Kidney epithelial cell (primary cell): ENCODE data around the gene FAM200A. TPM values are rescaled to one million over a fixed set of nuclear protein-coding genes. Genes with fewer than 3 reads are reported as not detected.
"Not testable (repeated sequence)": the region's sequence is repeated elsewhere in the genome, so short reads cannot be mapped to it uniquely, and the experiment has no call there.

Source experiments
- DNase-seq: peaks from one replicate; pipeline ENCODE4 v3.0.0-alpha.2; 2010; ENCODE audit warnings: low read depth
- H3K27me3 ChIP-seq: 2 replicates; pipeline ENCODE4 v1.6.0; 2011; ENCODE audit warnings: low read length; ENCODE audit not compliant: control insufficient read depth, insufficient read depth
- H3K36me3 ChIP-seq: 2 replicates; pipeline ENCODE4 v1.5.1; 2011; ENCODE audit warnings: low read length; ENCODE audit not compliant: control insufficient read depth, insufficient read depth
- H3K4me3 ChIP-seq: 2 replicates; pipeline ENCODE4 v1.5.1; 2011; ENCODE audit warnings: low read depth, mild to moderate bottlenecking, control low read depth, low read length
- total RNA-seq: library from RNA; depleted of rRNA; stranded (reverse); fragments of >200 nt; gene quantifications from 2 replicates; pipeline ENCODE4 v1.2.3, GENCODE V29; 2015
- TF ChIP-seq, protein P1 (sequence below): IDR thresholded peaks from 2 replicates; pipeline ENCODE4 v1.5.1; 2011; ENCODE audit warnings: mild to moderate bottlenecking, moderate library complexity, low read length, control low read depth, inconsistent platforms; ENCODE audit not compliant: insufficient read depth, poor library complexity, severe bottlenecking

The FAM200A gene
- total RNA-seq, 1 donor from 2014 or later: 8.2 TPM

DNA sequence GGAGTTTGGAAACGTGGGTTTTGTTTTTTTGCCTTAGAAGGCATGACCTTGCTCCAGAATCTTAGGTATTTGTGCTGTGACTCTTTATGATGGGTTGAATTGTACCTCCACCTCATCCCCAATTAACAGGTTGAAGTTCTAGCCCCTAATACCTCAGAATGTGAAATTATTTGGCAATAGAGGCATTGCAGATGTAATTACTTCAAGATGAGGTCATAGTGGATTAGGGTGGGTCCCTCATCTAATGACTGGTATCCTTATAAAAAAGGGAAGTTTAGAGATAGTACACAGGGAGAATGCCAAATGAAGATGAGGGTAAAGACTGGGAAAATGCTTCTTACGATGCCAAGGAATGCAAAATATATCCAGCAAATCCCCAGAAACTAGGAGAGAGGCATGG, 3.0 kb upstream of the FAM200A start:
- DNase-seq: no peak
- H3K36me3 ChIP-seq: no peaks in the 10 kb centered on the region
- no peaks in the 10 kb centered on the region for H3K27me3 ChIP-seq
- TF ChIP-seq, protein P1, sequence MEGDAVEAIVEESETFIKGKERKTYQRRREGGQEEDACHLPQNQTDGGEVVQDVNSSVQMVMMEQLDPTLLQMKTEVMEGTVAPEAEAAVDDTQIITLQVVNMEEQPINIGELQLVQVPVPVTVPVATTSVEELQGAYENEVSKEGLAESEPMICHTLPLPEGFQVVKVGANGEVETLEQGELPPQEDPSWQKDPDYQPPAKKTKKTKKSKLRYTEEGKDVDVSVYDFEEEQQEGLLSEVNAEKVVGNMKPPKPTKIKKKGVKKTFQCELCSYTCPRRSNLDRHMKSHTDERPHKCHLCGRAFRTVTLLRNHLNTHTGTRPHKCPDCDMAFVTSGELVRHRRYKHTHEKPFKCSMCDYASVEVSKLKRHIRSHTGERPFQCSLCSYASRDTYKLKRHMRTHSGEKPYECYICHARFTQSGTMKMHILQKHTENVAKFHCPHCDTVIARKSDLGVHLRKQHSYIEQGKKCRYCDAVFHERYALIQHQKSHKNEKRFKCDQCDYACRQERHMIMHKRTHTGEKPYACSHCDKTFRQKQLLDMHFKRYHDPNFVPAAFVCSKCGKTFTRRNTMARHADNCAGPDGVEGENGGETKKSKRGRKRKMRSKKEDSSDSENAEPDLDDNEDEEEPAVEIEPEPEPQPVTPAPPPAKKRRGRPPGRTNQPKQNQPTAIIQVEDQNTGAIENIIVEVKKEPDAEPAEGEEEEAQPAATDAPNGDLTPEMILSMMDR: no peak
- H3K4me3 ChIP-seq: no peak overlapping the region

DNA sequence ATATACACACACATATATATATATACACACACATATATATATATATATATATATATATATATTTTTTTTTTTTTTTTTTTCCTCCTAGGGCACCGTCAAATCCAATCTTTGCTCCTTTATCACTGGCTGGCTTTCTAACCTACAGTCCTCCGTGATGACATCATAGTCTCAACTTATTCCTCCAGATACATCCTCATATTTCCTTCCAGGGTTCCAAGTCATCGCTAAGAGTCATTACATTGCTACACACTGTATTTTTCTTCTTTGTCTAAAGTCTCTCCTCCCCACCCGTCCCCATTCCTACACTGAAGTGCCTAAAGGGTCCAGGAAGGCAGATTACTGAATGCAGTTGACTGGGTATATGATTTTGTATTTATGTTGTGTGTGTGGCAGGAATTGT, 1.1 kb upstream of the FAM200A start:
- TF ChIP-seq, protein P1: no peak
- DNase-seq: no peak
- Histone ChIP-seq H3K27me3 (no peaks in the 10 kb centered on the region), H3K4me3 (no peak overlapping the region), H3K36me3 (peaks cover 2% of the 10 kb centered on the region)

DNA sequence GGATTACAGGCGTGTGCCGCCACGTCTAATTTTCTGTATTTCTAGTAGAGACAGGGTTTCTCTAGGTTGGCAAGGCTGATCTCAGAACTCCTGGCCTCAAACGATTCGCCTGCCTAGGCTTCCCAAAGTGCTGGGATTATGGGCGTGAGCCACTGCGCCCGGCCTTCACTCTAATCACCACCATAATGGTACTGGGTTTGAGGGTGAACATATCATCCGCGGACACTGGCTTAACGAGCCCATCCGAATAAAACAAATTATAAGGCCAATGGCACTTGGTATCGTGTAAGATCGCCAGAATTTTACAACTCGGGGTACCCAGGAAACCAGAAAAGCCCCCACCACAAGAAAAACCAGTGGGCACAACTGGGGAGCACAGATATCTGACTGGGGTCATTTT, 580 bp downstream of the FAM200A start:
- no peak for DNase-seq
- Histone ChIP-seq H3K27me3 (no peaks in the 10 kb centered on the region), H3K36me3 (peaks cover 2% of the 10 kb centered on the region), H3K4me3 (peak overlapping the region; percentile 75)
- TF ChIP-seq, protein P1: no peak

DNA sequence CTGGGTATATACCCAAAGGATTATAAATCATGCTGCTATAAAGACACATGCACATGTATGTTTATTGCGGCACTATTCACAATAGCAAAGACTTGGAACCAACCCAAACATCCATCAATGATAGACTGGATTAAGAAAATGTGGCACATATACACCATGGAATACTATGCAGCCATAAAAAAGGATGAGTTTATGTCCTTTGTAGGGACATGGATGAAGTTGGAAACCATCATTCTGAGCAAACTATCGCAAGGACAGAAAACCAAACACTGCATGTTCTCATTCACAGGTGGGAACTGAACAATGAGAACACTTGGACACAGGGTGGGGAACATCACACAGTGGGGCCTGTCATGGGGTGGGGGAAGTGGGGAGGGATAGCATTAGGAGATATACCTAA, 2.4 kb downstream of the FAM200A start:
- not testable (repeated sequence) for H3K27me3 ChIP-seq, H3K36me3 ChIP-seq, H3K4me3 ChIP-seq, DNase-seq

GRCh38 chr7:99545308-99545707, 6.6 kb downstream of the FAM200A start:
- H3K4me3 ChIP-seq, DNase-seq, H3K27me3 ChIP-seq, H3K36me3 ChIP-seq: not testable (repeated sequence)

DNA sequence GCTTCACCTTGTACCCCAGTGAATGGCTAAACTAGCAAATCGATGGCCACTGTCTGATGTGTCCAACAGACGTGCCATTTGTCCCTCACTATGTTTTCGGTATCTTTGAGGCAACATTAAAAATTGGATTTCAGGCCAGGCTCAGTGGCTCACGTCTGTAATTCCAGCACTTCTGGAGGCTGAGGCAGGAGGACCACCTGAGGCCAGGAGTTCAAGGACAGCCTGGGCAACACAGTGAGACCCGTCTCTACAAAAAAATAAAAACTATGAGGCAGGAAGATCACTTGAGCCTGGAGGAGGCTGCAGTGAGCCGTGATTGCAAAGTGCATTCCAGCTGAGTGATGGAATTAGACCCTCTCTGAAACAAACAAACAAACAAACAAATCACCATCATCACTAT, 8.0 kb downstream of the FAM200A start:
- no peaks in the 10 kb centered on the region for H3K27me3 ChIP-seq
- TF ChIP-seq, protein P1: no peak
- DNase-seq: no peak
- H3K36me3 ChIP-seq: peaks cover 2% of the 10 kb centered on the region
- H3K4me3 ChIP-seq: no peak overlapping the region

GRCh38 chr7:99543081-99543671, 8.7 kb downstream of the FAM200A start:
- no peaks in the 10 kb centered on the region for H3K27me3 ChIP-seq
- TF ChIP-seq, protein P1: no peak
- peaks cover under 1% of the 10 kb centered on the region for H3K36me3 ChIP-seq
- no peak overlapping the region for H3K4me3 ChIP-seq
- no peak for DNase-seq
